AG08395 (cell line): ENCODE data around the gene TMEM132C.

Experiments used
- DNase-seq: peaks from one replicate; pipeline ENCODE4 v3.0.0; 2012; ENCODE audit warnings: mixed read lengths, low spot score

TMEM132C gene

GRCh38 chr12:128664501-128664900 lies 397.5 kb downstream of the TMEM132C start:
- DNase-seq: no peak

- DNase-seq: no peak
These were observed 400.2 kb downstream of the TMEM132C start for GRCh38 chr12:128667193-128667592.

GRCh38 chr12:128671528-128672042 lies 404.6 kb downstream of the TMEM132C start:
- DNase-seq: no peak

GRCh38 chr12:128672428-128672827 lies 405.5 kb downstream of the TMEM132C start:
- DNase-seq: no peak

GRCh38 chr12:128672893-128673292 lies 405.9 kb downstream of the TMEM132C start:
- no peak for DNase-seq

DNA sequence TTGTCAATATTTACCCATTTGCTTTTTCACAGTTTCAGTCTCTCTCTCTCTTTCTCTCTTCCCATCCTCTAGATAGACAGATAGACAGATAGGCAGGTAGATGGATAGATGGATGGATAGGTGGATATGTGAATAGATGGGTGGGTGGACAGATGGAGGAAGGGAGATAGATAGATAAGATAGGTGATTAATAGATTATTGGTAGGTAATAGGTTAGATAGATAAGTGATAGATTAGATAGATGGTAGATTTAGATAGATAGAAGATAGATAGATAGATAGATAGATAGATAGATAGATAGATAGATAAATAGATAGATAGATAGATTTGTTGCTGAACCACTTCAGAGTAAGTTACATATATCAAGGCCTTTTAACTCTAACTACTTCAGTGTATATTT lies 408.6 kb downstream of the TMEM132C start:
- DNase-seq: no peak

DNA sequence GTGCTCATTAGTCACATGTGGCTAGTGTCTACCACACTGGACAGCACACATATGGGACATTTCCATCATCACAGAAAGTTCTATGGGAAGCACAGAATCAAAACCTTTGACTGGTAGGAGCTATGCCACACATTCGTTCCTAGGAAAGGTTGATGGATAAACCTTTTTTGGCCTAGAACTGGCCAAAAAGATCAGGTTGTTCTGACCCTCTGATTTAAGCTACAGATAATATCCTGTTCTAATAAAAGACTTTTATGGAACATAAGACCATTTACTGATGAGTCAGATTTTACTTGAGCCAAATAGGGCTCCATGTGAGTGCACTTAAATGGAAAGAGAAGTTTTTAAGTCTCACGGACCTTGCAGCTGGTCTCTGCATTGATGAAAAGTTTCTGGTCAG lies 413.6 kb downstream of the TMEM132C start:
- no peak for DNase-seq

DNA sequence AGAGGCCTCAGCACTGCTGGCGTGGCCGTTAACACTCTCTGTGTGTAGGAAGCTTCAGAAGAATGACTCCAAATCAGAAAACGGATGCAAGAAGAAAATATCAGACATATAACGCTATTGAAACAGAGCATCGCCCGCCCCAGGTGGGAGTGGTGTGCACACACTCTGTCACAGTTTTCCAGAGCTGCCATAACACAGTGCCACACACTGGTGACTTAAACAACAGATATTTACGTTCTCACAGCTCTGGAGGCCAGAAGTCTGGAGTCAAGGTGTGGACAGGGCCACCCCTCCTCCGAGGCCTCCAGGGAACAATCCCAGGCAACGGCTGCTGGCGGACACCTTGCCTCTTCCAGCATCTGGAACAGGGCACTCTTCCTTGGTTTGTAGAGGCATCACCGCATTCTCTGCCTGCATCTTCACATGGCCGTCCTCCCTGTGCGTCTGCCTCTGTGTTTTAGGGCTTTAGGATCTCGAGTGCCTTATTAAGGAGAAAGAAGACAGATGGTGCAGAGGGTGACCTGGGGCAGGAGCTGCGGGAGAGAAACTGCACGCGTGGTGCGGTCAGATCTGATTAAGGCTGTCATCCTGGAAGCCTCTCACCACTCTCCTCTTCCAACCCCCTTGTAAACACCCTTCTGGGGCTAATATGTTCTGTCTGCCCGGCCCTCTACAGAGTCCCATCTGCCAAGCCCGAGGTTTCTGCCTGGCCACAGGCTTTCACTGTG lies 415.7 kb downstream of the TMEM132C start:
- DNase-seq: no peak

DNA sequence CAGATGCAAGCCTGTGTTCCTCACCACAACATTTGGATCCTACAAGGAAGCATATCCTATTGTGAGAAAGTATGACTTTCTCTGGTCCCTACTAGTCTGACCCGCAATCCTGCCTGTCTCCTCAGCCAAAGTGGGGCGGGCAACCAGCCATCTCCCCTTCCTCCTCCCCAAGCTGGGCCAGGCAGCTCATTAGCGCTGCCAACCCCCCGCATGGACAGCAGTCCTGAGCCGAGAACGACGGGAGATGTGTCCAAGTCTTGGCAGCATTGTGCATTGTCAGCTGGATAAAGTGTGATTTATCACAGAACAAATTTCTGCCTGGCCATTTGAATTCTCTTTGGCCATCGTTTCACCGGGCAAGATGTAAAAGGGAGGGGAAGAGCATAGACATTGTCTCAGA lies 417.4 kb downstream of the TMEM132C start:
- DNase-seq: no peak

- no peak for DNase-seq
These were observed 419.0 kb downstream of the TMEM132C start for GRCh38 chr12:128685903-128686475.

- no peak for DNase-seq
These were observed 420.9 kb downstream of the TMEM132C start for GRCh38 chr12:128687851-128688250.

DNA sequence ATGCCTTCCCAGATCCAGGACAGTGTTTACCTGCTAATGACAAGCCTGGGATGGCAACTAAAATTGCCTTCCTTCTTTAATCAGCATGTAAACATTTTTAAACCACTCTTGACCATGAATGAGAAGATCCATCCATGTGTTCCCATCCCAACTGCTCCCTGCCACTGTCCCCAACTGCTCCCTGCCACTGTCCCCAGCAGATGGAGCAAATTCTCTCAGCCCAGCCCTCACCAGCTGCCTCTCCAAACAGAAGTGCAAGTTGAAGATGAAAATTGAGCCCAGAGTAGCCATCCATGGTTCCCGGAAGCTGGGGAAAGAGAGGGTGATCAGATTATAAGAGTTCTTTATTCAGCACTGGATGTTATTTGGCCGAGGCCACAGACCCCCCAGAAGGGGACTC lies 423.7 kb downstream of the TMEM132C start:
- no peak for DNase-seq

GRCh38 chr12:128693115-128693514 lies 426.1 kb downstream of the TMEM132C start:
- DNase-seq: no peak

GRCh38 chr12:128693771-128694170 lies 426.8 kb downstream of the TMEM132C start:
- no peak for DNase-seq

GRCh38 chr12:128694445-128694844 lies 427.5 kb downstream of the TMEM132C start:
- no peak for DNase-seq

GRCh38 chr12:128695697-128696096 lies 428.7 kb downstream of the TMEM132C start:
- no peak for DNase-seq

GRCh38 chr12:128698301-128698972 lies 431.5 kb downstream of the TMEM132C start:
- DNase-seq: no peak

GRCh38 chr12:128699106-128699505 lies 432.1 kb downstream of the TMEM132C start:
- no peak for DNase-seq

- no peak for DNase-seq
These were observed 435.4 kb downstream of the TMEM132C start for GRCh38 chr12:128702371-128702770.

DNA sequence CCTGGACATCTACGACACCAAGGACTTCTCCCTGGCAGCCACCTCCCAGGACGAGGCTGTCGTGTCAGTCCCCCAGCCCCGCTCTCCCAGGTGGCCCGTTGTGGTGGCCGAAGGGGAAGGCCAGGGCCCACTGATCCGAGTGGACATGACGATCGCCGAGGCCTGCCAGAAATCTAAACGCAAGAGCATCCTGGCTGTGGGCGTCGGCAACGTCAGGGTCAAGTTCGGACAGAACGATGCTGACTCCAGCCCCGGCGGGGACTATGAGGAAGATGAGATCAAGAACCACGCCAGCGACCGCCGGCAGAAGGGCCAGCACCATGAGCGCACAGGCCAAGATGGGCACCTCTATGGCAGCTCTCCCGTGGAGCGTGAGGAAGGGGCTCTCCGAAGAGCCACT lies 438.2 kb downstream of the TMEM132C start:
- no peak for DNase-seq

GRCh38 chr12:128707488-128707887 lies 440.5 kb downstream of the TMEM132C start:
- DNase-seq: no peak

DNA sequence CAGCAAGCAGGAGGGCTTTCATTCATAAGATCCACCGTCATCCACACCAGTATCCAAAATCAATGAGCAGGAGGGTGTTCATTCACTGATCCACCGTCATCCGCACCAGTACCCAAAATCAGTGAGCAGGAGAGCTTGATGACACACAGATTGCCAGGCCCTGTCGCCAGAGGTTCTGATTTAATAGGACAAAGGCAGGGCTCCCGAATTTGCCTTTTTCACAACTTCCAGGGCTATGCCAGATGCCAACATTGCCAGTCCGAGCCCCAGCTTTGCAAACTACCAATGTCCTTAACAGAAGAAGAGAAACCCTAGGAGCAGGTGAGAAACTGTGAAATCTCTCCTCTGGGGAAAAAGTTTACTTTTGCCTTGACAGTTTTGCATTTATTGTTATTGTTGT lies 441.8 kb downstream of the TMEM132C start:
- no peak for DNase-seq

GRCh38 chr12:128709660-128710059 lies 442.7 kb downstream of the TMEM132C start:
- DNase-seq: no peak
